GM21786 (cell line): ENCODE data around the gene ARHGAP44.

Experiments
- ATAC-seq: cut with Tn5 transposase; IDR thresholded peaks from one replicate; pipeline ENCODE4 v1.9.1; 2021; ENCODE audit not compliant: unreplicated experiment

Gene ARHGAP44

DNA sequence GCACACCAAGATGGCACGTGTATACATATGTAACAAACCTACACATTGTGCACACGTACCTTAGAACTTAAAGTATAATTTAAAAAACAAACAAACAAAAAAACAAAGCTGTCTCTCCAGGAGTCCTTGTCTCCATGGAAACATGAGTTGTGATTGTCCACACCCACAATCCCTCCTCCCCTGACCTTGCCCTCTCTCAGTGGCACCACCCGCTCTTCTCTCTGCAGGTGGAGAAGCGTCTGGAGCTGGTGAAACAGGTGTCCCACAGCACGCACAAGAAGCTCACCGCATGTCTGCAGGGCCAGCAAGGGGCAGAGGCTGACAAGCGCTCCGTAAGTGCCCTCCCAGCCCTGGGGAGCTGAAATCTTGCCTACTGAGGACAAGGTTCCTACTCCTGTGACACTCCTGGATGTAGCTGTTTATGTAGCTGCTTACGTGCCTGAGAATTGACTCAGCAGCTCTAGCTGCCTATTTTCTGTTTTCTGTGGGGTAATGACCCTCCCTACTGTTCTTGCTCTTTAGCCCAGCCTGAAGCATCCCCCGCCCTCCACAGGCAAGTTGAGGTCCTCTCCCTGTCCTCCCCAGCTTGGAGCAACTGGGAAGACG lies 107.0 kb downstream of the ARHGAP44 start:
- ATAC-seq = no peak

DNA sequence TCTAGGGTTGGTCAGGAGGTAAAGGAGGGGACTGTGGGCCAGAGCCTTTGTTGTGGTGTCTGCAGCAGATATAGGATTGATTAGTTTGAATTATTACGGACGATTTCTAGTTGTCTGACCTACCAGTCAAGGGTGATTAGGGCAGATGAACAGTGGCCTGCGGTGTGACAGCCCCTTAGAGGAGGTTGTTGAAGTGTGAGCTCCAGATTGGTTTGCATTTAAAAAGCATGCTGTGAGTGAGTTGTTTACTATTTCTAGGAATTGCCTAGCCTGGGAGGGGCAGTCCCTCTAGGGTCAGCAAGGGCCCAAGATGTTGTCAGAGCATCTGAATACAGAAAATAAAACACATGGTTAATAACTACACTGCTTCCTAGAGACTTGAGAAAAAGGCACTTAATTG lies 108.8 kb downstream of the ARHGAP44 start:
- no peak for ATAC-seq

DNA sequence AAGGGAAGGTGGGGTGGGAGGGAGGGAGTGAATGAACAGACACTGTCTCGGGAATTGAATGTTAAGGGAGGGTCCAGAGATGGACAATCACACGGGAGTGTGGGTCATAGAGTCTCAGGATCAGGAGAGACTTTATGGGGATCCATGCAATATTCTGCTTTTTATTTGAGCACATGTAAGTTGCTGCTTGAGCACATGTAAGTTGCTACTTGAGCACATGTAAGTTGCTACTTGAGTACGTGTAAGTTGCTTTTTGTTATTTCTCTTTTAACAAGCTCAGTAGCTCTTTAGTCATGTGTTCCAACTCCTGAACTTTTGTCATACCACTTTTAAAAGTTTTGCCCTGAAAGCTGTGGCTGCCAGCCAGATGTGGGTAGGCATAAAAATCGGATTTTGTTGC lies 110.3 kb downstream of the ARHGAP44 start:
- no peak for ATAC-seq

DNA sequence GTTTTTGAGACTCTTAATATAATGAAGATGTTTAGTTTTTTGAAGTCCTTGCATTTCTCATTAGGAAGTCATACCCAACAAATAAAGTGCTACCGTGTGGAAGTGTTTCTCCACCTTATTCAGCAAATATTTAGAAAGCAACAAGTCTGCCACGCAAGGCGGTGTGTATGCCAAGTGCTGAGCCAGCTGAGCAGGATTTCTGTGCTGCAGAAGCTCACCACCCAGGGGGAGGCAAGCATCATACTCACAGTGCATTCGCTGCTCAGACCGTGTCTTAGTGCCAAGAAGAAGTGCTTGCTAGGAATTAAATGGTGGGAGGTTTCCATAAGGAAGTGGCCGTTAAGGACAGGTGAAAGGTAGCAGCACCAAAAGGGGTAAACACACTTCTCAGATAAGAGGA lies 111.2 kb downstream of the ARHGAP44 start:
- no peak for ATAC-seq

DNA sequence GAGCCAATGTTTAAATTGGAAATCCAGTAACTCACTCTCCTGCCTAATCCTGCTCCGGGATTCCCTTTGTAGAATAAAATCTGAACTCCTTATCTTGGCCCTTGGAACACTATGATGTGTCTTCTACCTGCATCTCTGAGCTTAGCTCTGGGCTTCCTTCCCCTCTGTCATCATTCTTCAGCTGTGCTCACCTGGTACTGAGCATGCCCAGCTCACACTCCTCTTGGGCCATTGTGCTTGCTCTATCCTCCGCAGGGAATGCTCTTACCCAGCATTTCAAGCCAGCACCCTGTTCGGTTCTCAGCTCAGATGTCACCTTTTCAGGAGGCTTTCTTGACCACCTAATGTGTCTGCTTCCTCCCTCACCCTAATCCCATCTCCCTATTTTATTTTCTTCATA lies 112.7 kb downstream of the ARHGAP44 start:
- ATAC-seq = no peak

DNA sequence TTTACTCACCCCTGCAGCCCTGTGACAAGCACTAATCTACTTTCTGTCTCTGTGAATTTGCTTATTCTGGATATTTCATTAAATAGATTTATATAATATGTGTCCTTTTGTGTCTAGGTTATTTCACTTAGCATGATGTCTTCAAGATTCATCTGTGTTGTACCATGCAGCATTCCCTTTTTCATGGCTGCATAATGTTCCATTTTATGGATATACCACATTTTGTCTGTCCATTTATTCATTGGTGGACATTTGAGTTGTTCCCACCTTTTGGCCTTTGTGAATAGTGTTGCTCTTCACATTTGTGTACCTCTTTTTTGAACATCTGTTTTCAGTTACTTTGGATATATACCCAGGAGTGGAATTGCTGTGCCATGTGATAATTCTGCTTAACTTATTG lies 118.2 kb downstream of the ARHGAP44 start:
- no peak for ATAC-seq

DNA sequence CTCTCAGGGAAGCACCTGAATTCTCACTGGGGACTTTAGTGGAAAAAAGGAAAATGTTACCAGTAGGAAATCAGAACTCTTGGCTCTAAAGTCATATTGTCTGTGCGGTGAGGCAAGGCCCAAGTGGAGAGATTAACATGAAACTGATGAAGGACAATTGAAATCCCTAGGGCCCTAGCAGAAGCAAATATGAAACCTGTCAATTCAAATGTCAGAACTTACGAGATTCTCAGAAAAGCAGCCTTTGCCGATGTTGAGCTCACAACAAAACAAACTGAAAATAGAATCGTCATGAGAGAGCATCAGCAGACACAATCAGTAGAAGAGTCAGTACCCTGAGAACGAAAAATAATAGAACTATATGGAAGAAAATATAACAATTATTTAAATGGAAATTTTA lies 119.7 kb downstream of the ARHGAP44 start:
- ATAC-seq = no peak

DNA sequence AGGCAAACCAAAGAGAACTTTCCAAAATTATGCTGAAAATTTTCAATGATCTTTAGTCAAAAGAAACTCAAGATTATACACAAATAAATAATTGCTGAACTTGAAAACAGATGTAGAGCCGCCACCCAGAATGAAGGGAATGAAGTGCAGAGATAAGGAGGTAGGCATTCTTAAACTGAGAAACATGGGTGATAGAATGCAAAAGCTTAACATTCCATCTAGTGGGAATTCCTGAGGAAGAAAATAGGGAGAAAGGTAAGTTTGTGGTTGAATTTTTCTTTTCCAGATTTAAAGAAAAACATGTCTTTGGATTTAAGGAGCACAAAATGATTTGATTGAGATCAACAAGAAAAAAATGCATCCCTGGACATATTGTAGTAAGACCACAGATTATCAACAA lies 120.2 kb downstream of the ARHGAP44 start:
- ATAC-seq = no peak

DNA sequence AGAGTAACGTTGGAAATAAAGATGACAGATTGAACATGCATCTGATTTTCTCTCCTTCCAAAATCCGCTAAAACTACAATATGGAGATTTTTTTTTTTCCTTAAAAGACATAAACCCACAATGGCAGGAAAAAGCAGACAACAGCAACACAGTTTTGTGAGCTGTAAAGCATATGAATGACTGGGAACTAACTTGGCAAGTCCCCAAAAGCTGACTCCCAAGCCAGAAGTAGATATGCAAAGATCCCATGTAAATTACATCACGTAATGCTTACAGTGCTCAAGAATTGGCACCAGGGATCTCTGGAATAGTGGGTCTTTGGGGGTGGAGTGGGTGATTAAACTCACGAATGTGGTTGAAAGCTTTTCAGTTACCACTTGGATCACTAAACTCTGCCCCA lies 121.9 kb downstream of the ARHGAP44 start:
- no peak for ATAC-seq

DNA sequence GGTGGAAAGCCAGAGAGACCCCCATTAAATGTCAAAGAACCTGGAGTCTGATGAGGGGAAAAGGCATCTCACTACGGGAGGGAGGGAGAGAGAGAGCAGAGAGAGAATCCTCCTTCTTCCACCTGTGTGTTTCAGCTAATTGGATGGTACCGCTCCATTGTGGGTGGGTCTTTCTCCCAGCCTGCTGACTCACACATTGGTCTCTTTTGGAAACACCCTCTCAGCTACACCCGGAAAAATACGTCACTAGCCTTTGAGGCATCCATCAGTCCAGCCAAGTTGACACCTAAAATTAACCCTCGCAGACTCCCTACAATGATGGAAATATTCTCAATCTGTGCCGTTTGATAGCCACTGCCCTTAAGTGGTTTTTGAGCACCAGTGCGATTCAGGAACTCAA lies 128.1 kb downstream of the ARHGAP44 start:
- no peak for ATAC-seq

DNA sequence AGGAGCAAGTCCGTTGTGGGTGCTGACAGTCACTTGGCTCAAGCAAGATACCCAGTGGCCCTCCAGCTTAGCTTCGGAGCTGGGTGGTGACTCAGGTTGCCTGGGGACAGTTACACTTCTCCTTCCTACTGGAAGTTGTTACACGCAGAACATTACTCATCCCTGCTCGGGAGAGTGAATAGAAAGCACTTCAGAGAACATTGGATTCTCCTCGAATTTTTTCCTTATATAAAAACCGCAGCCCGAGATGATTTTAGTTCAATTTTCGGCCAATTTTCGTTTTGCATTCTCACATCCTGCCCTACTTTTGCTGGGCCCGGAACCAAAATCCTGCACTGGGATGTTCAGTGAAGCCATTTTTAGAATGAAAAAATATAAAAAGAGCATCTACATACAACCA lies 128.8 kb downstream of the ARHGAP44 start:
- no peak for ATAC-seq

DNA sequence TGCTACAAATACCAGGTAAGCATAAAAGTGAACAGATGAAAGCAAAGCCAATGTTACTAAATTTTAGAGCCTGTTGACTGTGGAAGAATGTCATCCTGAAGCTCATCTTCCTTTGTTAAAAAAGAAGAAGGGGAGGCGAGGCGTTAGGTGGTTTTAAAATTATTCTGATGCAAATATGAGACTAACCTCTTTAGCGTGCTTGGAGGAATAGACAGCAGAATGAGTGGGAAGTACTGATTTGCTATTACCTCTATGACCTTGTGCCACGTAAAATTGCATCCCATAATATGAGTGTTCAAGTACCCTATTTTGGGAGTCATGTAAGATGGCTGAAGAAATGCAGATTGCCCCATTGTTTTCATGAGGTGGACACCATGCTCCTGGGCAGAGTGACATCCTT lies 132.8 kb downstream of the ARHGAP44 start:
- ATAC-seq = no peak

DNA sequence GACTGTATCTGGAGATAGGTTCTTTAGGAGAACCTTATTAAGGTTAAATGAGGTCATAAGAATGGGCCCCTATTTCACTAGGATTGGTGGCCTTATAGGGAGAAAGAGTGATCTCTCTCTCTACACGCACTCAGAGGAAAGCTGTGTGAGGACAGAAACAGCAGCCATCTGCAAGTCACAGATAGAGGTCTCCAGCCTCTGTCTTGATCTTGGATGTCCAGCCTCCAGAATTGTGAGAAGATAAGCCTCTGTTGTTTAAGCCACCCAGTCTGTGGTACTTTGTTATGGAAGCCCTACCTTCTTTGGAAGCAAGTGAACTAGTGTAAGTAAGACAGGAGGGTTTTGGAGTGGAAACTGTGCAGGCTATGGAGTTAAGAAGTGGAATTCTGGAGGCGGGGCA lies 135.3 kb downstream of the ARHGAP44 start:
- ATAC-seq = no peak

DNA sequence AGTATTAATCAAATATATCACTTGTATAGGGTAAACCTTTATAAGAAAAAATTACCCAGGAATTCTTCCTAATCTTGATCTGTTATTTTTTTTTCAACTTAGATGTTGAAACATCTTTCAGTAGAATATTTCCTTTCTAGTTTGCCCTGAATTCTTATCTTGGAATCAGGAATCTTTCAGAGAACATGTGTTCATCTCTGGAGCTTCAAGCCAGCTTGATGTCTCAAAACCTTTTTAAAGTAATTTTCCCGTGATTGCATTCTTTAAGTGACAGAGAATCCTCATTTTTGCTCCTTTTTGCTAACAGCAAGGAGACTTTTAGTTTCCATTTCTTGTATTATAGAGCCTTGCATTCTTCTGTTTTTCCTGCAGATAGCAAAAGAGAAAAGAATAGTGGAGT lies 137.7 kb downstream of the ARHGAP44 start:
- no peak for ATAC-seq

DNA sequence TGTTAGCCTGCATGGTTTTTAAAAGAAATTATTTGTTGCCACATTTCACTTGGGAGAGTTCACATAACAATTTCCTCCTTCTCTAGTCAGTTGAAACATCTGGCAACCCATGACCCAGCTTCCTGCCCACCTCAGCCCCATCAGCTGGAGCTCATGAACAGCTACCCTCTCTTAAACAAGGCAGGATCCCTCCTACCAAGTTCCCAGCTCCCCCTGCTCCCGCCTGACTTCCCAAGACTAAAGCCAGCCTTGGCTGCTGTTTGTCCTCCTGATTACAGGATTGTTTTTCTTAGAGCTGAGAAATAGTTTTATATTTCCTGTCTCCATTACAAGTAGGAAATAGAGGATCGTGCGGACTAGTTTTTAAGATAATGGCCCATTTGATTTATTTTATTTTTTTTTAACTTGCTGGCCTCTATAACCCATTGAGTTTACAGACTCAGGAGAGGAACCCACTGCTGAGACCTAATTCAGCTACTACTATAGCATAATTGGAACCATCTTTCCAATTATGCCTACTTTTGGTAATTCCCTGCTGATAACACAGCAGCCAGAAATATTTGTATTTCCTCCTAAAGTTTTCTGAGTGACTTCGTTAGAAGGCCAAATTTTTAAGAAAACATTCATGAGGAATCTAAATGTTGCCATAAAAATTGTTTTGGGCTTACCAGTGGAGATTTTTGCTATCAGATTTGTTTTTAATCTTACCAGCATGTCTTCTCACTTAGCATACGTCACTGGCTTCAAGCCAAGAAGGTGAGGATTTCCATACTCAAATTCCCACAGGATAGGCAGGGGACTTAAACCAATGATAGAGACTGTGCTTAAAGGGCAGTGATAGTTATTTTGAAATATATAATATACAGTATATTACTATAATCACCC lies 138.5 kb downstream of the ARHGAP44 start:
- ATAC-seq = no peak

DNA sequence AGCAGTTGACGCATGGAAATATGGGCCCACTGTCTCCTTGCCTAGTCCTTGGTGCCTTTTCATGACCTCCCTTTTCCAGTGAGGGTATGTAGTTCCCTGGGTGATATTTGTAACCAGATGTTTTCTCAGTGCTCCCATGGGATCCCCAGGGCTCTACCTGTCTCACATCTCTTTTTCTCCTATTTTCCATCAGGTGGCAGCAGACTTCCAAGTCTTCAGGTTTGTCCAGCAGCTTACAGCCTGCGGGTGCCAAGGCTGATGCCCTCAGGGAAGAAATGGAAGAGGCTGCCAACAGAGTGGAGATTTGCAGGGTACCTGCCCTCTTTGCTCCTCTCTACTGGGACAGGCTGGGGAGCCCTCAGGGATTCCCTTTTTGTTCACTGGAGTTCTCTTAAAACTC lies 139.4 kb downstream of the ARHGAP44 start:
- no peak for ATAC-seq

DNA sequence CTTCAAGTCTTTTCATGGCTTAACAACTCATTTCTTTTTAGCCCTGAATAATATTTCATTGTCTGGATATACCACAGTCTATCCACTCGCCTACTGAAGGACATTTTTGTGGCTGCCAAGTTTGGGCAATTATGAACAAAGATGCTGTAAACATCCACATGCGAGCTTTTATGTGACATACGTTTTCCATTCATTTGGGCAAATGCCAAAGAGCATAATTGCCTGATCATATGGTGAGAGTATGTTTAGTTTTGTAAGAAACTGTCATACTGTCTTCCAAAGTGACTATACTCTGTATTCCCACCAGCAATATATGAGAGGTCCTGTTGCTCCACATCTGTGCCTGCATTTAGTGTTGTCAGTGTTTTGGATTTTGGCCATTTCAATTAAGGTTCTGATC lies 147.2 kb downstream of the ARHGAP44 start:
- ATAC-seq = no peak

DNA sequence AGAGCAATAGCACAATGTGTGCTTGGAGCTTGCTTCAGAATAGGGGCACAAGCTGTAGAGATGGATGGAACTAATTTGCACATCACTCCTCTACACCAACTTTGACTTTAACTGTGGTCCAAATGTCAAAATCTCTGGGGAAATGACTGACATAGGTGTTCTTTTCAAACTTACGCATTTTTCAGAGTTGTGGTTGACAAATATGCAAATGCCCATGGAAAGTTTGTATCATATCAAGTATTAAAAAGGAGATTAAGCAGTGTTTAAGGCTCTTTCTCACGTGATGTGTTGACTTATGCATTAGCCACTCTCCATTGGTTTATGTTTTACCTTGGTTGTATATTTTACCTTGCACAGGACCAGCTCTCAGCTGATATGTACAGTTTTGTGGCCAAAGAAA lies 151.4 kb downstream of the ARHGAP44 start:
- ATAC-seq = no peak

DNA sequence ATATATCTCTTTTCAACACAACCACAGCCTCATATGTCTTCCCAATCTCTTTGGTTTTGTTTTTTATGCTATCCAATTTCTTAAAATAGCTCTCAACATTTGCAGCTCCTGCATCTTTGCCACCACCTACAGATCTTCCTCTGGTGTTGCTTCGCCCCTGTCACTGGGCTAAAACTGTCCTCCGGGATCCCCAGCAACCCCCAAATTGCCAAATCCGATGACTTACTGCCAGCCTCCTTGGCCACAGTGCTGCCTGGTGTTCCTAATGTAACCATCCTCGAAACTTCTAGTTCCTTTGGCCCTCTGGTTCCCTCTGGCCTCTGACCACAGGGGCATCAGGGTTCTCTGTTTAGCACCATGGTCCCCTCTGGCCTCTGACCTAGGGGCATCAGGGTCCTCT lies 157.7 kb downstream of the ARHGAP44 start:
- ATAC-seq = no peak

DNA sequence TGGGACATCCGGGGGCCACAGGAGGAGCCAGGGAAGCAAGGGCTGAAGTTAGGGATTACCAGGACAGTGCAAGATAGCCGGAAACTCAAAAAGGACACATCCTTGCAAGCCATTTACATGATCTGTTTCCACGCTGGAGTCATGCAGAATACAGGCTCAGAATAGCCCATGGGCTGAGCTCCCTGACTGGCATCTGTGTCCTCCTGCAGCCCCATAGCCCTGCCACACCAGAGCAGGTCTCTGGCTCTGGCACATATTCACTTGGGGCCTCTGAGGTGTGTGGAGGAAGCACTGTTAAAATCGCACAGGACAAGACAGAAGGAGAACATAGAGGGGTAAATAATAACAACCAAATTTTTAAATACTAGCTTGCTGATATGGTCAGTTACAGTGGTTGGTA lies 162.7 kb downstream of the ARHGAP44 start:
- ATAC-seq = no peak

DNA sequence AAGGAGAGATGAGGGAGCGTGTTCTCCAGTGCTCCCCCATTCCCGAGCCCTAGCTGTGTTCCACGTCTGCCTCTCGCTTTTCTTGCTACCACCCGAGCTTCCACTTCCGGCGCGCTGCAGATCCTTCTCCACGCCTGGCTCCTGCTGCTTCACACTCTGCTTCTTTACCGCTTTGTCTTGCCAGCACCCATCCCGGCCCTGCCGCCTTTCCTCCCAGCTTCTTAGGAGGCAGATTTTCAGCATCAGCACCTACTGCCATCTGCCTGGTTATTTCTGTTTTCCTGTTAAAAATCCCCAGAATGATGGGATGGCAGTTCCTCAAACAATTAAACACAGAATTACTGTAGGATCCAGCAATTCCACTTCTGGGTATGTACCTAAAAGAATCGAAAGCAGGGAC lies 163.9 kb downstream of the ARHGAP44 start:
- ATAC-seq = no peak

DNA sequence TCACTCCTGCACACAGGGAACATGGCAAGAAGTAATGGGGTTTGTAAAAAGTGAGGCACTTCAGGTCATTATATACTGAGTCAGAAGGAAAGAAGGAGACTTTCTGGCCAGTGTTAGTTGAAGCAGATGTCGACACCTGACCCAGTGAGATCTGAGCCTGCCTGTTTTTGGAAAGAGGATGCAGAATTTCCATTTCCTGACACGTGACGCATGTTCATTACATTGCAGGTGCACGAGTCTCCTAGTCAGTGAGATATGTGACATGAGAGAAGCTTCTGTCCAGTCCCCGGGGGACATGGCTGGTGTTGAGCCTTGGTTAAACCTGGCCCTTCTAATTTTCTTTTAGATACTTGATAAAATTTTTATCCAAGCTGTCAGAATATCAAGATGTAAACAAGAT lies 166.2 kb downstream of the ARHGAP44 start:
- ATAC-seq = no peak

DNA sequence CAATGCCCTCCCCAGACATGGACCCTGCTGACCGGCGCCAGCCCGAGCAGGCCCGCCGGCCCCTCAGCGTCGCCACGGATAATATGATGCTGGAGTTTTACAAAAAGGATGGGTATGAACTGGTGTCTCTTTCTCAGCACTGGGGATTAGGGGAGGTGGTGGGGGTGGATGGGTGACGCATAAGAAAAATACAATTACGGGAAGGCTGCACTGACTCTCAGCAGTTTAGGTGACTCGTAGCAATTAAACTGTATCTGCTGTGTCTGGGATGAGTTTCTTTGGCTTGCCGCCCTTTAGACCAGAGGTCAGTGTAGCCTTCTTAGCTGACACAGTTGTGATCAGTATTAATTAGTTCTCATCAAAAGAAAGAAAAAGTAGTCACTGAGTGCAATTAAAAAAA lies 169.5 kb downstream of the ARHGAP44 start:
- ATAC-seq = no peak
